SK-N-SH treated with all-trans-retinoic acid at 6 μM for 48 hours (cell line): ENCODE data around the gene FAM83D.

Experiments
- ARNTL ChIP-seq: fragments of 450-650 bp; formaldehyde crosslinking; IDR thresholded peaks from 2 replicates; pipeline ENCODE4 v1.5.0; 2020; ENCODE audit warnings: low read depth, mild to moderate bottlenecking, moderate library complexity, borderline replicate concordance
- CREB5 ChIP-seq: fragments of 250-450 bp; sonication (Bioruptor Pico); IDR thresholded peaks from 2 replicates; pipeline ENCODE4 v1.5.1; 2020; ENCODE audit warnings: low read depth, mild to moderate bottlenecking, moderate library complexity
- CSDC2 ChIP-seq: fragments of 250-450 bp; sonication (Bioruptor Pico); IDR thresholded peaks from 2 replicates; pipeline ENCODE4 v1.5.0; 2020; ENCODE audit warnings: mild to moderate bottlenecking, moderate library complexity
- CSRNP3 ChIP-seq: fragments of 250-450 bp; sonication (Bioruptor Pico); IDR thresholded peaks from 2 replicates; pipeline ENCODE4 v1.5.1; 2021; ENCODE audit warnings: mild to moderate bottlenecking, moderate library complexity
- GLIS3 ChIP-seq: fragments of 250-450 bp; sonication (Bioruptor Pico); IDR thresholded peaks from 2 replicates; pipeline ENCODE4 v1.5.0; 2020; ENCODE audit warnings: mild to moderate bottlenecking, moderate library complexity
- ISL1 ChIP-seq: fragments of 250-450 bp; sonication (Bioruptor Pico); IDR thresholded peaks from 2 replicates; pipeline ENCODE4 v2.1.2; 2022; ENCODE audit warnings: mild to moderate bottlenecking, moderate library complexity
- PATZ1 ChIP-seq: fragments of 250-450 bp; sonication (Bioruptor Pico); IDR thresholded peaks from 2 replicates; pipeline ENCODE4 v1.8.0; 2020; ENCODE audit warnings: mild to moderate bottlenecking, moderate library complexity, borderline replicate concordance
- POU6F1 ChIP-seq: fragments of 250-450 bp; sonication (Bioruptor Pico); IDR thresholded peaks from 2 replicates; pipeline ENCODE4 v1.8.0; 2021; ENCODE audit warnings: low read depth, mild to moderate bottlenecking, moderate library complexity, borderline replicate concordance
- RARB ChIP-seq: fragments of 250-450 bp; sonication (Bioruptor Pico); IDR thresholded peaks from 2 replicates; pipeline ENCODE4 v1.8.0; 2021; ENCODE audit warnings: mild to moderate bottlenecking, moderate library complexity
- ZFP3 ChIP-seq: fragments of 250-450 bp; sonication (Bioruptor Pico); IDR thresholded peaks from 2 replicates; pipeline ENCODE4 v1.5.0; 2020; ENCODE audit warnings: mild to moderate bottlenecking, moderate library complexity
- ZFP30 ChIP-seq: fragments of 450-650 bp; formaldehyde crosslinking; IDR thresholded peaks from 2 replicates; pipeline ENCODE4 v1.5.0; 2022; ENCODE audit warnings: mild to moderate bottlenecking, moderate library complexity
- ZNF8 ChIP-seq: fragments of 450-650 bp; formaldehyde crosslinking; IDR thresholded peaks from 2 replicates; pipeline ENCODE4 v1.5.0; 2020; ENCODE audit warnings: mild to moderate bottlenecking, moderate library complexity

GRCh38 chr20:38950254-38950653 lies 24.0 kb downstream of the FAM83D start:
- no peak for TF ChIP-seq ZFP30 (CRISPR knock-in tag)
- TF ChIP-seq ARNTL (CRISPR knock-in tag) = no peak
- TF ChIP-seq PATZ1 = no peak
- TF ChIP-seq POU6F1 (CRISPR knock-in tag) = no peak
- no peak for TF ChIP-seq CREB5 (CRISPR knock-in tag)
- no peak for TF ChIP-seq RARB (CRISPR knock-in tag)
- TF ChIP-seq ZNF8 (CRISPR knock-in tag) = no peak
- TF ChIP-seq CSDC2 (CRISPR knock-in tag) = no peak
- no peak for TF ChIP-seq CSRNP3 (CRISPR knock-in tag)
- TF ChIP-seq ZFP3 = no peak
- TF ChIP-seq GLIS3 (CRISPR knock-in tag) = no peak
- no peak for TF ChIP-seq ISL1
